Stimulated activated CD8-positive, alpha-beta memory T cell treated with anti-CD3 and anti-CD28 coated beads, Interleukin-15, amount 100 ng/mL, for 24 hours (primary cell): Measurements from ENCODE around the gene MICAL2.

Experiments used
- DNase-seq: peaks from one replicate; pipeline ENCODE4 v3.0.0-alpha.2; 2020; ENCODE audit warnings: low read depth

MICAL2 gene

GRCh38 chr11:12247543-12248254 is 137.3 kb downstream of the MICAL2 start:
- DNase-seq, result no peak

GRCh38 chr11:12248330-12248729 is 137.9 kb downstream of the MICAL2 start:
- DNase-seq, result no peak

- no peak for DNase-seq
These were observed 139.3 kb downstream of the MICAL2 start for GRCh38 chr11:12249590-12250260.

- DNase-seq, result no peak
These were observed 141.5 kb downstream of the MICAL2 start for GRCh38 chr11:12251666-12252560.

- no peak for DNase-seq
These were observed 143.5 kb downstream of the MICAL2 start for GRCh38 chr11:12253843-12254281.

- DNase-seq, result no peak
These were observed 148.1 kb downstream of the MICAL2 start for GRCh38 chr11:12258451-12258850.

- no peak for DNase-seq
These were observed 149.6 kb downstream of the MICAL2 start for GRCh38 chr11:12259956-12260355.

GRCh38 chr11:12260731-12261521 is 150.5 kb downstream of the MICAL2 start:
- DNase-seq, result no peak

GRCh38 chr11:12261551-12261950 is 151.2 kb downstream of the MICAL2 start:
- no peak for DNase-seq

- DNase-seq, result no peak
These were observed 152.8 kb downstream of the MICAL2 start for GRCh38 chr11:12263141-12263693.

GRCh38 chr11:12264361-12264760 is 154.0 kb downstream of the MICAL2 start:
- DNase-seq, result no peak

- no peak for DNase-seq
These were observed 155.7 kb downstream of the MICAL2 start for GRCh38 chr11:12266132-12266531.

- no peak for DNase-seq
These were observed 156.6 kb downstream of the MICAL2 start for GRCh38 chr11:12266943-12267342.

GRCh38 chr11:12267921-12268320 is 157.5 kb downstream of the MICAL2 start:
- DNase-seq, result no peak

GRCh38 chr11:12269104-12269441 is 158.7 kb downstream of the MICAL2 start:
- no peak for DNase-seq

- no peak for DNase-seq
These were observed 159.2 kb downstream of the MICAL2 start for GRCh38 chr11:12269446-12270214.

- no peak for DNase-seq
These were observed 159.9 kb downstream of the MICAL2 start for GRCh38 chr11:12270215-12270797.

GRCh38 chr11:12270817-12271216 is 160.4 kb downstream of the MICAL2 start:
- DNase-seq, result no peak

- DNase-seq, result no peak
These were observed 160.9 kb downstream of the MICAL2 start for GRCh38 chr11:12271241-12271640.

- DNase-seq, result no peak
These were observed 161.5 kb downstream of the MICAL2 start for GRCh38 chr11:12271826-12272366.
